Right atrium auricular region (tissue), 2 donors: ENCODE measurements around the gene SPIRE1. TPM values are rescaled to one million over a fixed set of nuclear protein-coding genes. Genes with fewer than 3 reads are reported as not detected.
"Not testable (repeated sequence)": the region's sequence is repeated elsewhere in the genome, so short reads cannot be mapped to it uniquely, and the experiment has no call there.

Experiments used
- DNase-seq: peaks from one replicate; pipeline ENCODE4 v3.0.0-alpha.2; 2019; ENCODE audit warnings: low spot score
- H3K27ac ChIP-seq, 2 donors: fragments of 200-600 bp; sonication (generic); 1 replicate in 1 of 2; 2 replicates in 1 of 2; pipeline ENCODE4 v1.5.1; 2016 to 2019
- H3K27me3 ChIP-seq, 2 donors: fragments of 200-600 bp; sonication (generic); one replicate each; pipeline versions ENCODE4 v1.5.1 to v1.6.0; 2017 to 2019
- H3K36me3 ChIP-seq: fragments of 200-600 bp; sonication (generic); one replicate; pipeline ENCODE4 v1.5.1; 2016
- H3K4me1 ChIP-seq, 2 donors: fragments of 200-600 bp; sonication (generic); one replicate each; pipeline versions ENCODE4 v1.5.1 to v1.6.0; 2017 to 2019
- H3K4me3 ChIP-seq, 2 donors: fragments of 200-600 bp; sonication (generic); 1 replicate in 1 of 2; 2 replicates in 1 of 2; pipeline ENCODE4 v1.5.1; 2017 to 2019; ENCODE audit warnings: mild to moderate bottlenecking in 1 of 2, moderate library complexity in 1 of 2
- H3K9me3 ChIP-seq, 2 donors: fragments of 200-600 bp; sonication (generic); one replicate each; pipeline ENCODE4 v1.5.1; 2019
- total RNA-seq, 2 donors: library from RNA; depleted of rRNA; stranded (reverse); fragments of >200 nt; gene quantifications; one replicate each; pipeline ENCODE4 v1.1.0, GENCODE V29; 2016
- TF ChIP-seq, protein P1 (sequence below), 2 donors: fragments of 200-600 bp; sonication (generic); IDR thresholded peaks; one replicate each; pipeline ENCODE4 v1.5.1; 2019; ENCODE audit warnings: antibody characterized with exemption in 2 of 2

Gene SPIRE1
- total RNA-seq, 2 donors from 2014 or later = 34.7 to 42.9 TPM

GRCh38 chr18:12491611-12492435, 166.1 kb downstream of the SPIRE1 start:
- Histone ChIP-seq H3K9me3 (no peaks in the 10 kb centered on the region), H3K27me3 (no peaks in the 10 kb centered on the region), H3K27ac (no peak overlapping the region), H3K36me3 (peaks cover 19% of the 10 kb centered on the region), H3K4me1 (no peaks in the 10 kb centered on the region), H3K4me3 (no peak overlapping the region)
- TF ChIP-seq, protein P1, sequence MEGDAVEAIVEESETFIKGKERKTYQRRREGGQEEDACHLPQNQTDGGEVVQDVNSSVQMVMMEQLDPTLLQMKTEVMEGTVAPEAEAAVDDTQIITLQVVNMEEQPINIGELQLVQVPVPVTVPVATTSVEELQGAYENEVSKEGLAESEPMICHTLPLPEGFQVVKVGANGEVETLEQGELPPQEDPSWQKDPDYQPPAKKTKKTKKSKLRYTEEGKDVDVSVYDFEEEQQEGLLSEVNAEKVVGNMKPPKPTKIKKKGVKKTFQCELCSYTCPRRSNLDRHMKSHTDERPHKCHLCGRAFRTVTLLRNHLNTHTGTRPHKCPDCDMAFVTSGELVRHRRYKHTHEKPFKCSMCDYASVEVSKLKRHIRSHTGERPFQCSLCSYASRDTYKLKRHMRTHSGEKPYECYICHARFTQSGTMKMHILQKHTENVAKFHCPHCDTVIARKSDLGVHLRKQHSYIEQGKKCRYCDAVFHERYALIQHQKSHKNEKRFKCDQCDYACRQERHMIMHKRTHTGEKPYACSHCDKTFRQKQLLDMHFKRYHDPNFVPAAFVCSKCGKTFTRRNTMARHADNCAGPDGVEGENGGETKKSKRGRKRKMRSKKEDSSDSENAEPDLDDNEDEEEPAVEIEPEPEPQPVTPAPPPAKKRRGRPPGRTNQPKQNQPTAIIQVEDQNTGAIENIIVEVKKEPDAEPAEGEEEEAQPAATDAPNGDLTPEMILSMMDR (IDR thresholded peaks at IDR 0.05) = no peak
- no peak for DNase-seq

DNA sequence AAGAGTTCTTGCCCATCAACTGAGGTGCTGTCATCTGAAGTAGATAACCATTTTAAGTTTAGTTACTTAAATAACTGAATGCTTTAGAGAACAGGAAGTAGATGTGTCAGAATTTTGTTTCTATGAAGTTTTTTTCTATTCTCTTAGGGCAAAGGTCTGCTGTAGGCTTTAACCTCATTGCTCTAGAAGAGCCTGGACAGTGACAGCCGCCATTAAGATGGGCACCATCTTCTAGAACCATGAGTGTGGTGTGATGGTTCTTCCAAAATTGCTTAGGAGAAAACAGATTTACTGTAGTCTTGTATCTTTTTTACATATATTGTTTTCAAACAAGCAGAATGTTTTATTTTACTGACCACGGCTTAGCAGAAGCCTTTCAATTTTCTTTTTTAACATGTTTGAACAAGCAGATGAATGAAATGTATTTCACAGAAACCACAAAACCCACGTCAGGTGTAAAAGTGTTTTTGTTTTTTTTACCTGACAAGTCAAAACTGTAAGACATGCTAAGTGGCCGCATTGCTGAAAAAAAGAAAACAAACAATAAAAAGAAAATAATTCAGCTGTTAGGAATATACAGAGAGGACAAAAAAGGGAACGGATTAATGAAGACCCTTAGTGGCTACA, 172.3 kb downstream of the SPIRE1 start:
- Histone ChIP-seq H3K4me3 (no peak overlapping the region), H3K9me3 (no peaks in the 10 kb centered on the region), H3K4me1 (no peaks in the 10 kb centered on the region), H3K27ac (no peak overlapping the region), H3K36me3 (no peaks in the 10 kb centered on the region), H3K27me3 (no peaks in the 10 kb centered on the region)
- TF ChIP-seq, protein P1 (IDR thresholded peaks at IDR 0.05) = no peak
- no peak for DNase-seq

DNA sequence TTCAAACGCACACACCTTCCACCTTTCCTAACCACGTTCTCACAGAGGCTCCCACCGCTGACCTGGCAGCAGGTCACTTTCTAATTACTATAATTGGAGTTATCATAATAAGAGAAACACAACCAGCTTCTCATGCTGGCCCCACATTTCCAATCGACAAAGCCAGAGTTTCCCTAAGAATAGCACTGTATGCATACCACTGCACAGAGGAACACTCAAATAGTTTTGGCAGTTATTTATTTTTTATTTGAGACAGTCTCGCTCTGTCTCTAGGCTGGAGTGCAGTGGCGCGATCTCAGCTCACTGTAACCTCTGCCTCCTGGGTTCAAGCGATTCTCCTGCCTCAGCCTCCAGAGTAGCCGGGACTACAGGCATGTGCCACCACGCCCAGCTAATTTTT, 176.0 kb downstream of the SPIRE1 start:
- not testable (repeated sequence) for H3K27me3 ChIP-seq, H3K27ac ChIP-seq, H3K9me3 ChIP-seq, H3K4me3 ChIP-seq, DNase-seq, H3K4me1 ChIP-seq
- H3K36me3 ChIP-seq = peaks cover 11% of the 10 kb centered on the region

GRCh38 chr18:12479982-12480381, 177.9 kb downstream of the SPIRE1 start:
- H3K4me1 ChIP-seq = no peaks in the 10 kb centered on the region
- H3K27me3 ChIP-seq = no peaks in the 10 kb centered on the region
- no peak overlapping the region for H3K27ac ChIP-seq
- H3K4me3 ChIP-seq = no peak overlapping the region
- no peaks in the 10 kb centered on the region for H3K9me3 ChIP-seq
- TF ChIP-seq, protein P1 (IDR thresholded peaks at IDR 0.05) = no peak
- peaks cover 11% of the 10 kb centered on the region for H3K36me3 ChIP-seq
- no peak for DNase-seq

GRCh38 chr18:12479536-12479935, 178.4 kb downstream of the SPIRE1 start:
- Histone ChIP-seq H3K4me3 (no peak overlapping the region), H3K36me3 (peaks cover 11% of the 10 kb centered on the region)

More at GRCh38 chr18:12479536-12479935, 178.4 kb downstream of the SPIRE1 start:
- Histone ChIP-seq H3K4me1 (no peaks in the 10 kb centered on the region), H3K27me3 (no peaks in the 10 kb centered on the region), H3K27ac (no peak overlapping the region), H3K9me3 (no peaks in the 10 kb centered on the region)
- DNase-seq = no peak
- TF ChIP-seq, protein P1 (IDR thresholded peaks at IDR 0.05) = no peak
